Activated CD4-positive, alpha-beta T cell treated with anti-CD3 and anti-CD28 coated beads, Interleukin-10, Interleukin-2, amounts not matched to agents 100 ng/mL and 50 ng/mL, durations not matched to agents 16 hours and 8 hours (primary cell): ENCODE measurements around the gene NLRC3.

Experiments
- DNase-seq: peaks from one replicate; pipeline ENCODE4 v3.0.0-alpha.2; 2020

The NLRC3 gene

DNA sequence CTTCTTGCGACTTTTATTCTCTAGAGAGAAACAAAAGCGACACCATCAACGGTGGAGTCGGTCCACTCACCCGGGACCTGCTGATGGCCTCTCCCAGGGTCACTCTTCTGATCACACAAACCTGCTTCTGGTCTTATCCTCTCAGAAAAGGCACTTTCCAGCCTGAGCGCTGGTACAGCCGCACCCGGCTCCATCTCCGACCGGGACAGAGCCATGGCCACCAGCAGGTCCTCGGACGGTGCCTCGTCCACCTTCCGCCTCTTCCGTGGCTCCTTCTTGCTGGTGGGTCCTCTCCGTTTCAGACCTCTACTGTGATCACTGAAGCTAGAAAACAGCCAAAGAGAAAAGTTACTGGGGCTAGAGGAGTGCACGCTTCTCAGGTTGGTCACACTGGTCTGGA, 20.5 kb upstream of the NLRC3 start:
- DNase-seq, result no peak

- no peak for DNase-seq
Measured at GRCh38 chr16:3597226-3597625, 20.0 kb upstream of the NLRC3 start.

DNA sequence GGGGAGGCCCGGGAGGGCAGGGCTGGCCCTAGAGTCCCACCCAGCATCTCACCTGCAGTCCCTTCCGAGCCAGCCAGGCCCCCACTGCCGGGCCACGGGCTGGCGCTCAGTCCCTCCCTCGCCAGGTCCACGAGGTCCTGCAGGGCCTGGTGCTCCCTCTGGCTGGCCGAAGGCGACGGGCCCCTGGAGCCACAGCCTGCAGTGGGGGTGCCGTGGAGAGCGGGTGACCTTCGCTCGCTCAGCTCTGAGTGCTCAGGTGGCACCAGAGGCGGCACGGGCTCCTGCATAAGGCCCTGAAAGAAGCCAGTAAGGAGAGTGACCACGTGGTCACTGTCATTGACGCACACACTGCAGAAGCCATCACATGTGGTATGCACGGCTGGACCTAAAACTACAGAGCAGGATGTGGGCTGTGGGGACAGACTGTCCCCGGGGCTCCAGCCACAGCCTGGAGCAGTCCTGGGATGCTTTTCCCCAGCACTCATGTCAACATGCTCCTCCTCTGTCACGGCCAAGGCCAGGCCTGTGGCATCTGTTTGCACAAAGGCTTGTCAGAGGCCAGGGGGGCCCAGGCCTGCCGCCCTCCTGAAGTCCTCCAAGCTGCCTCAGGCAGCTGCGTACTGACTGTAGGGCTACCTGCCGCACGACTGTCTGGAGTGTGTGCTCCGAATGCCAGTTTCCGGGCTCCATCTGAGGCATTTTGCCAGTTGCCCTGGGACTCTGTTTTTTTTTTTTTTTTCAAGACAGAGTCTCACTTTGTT, 19.1 kb upstream of the NLRC3 start:
- DNase-seq, result no peak

- DNase-seq, result no peak
Measured at GRCh38 chr16:3595521-3596021, 18.4 kb upstream of the NLRC3 start.

DNA sequence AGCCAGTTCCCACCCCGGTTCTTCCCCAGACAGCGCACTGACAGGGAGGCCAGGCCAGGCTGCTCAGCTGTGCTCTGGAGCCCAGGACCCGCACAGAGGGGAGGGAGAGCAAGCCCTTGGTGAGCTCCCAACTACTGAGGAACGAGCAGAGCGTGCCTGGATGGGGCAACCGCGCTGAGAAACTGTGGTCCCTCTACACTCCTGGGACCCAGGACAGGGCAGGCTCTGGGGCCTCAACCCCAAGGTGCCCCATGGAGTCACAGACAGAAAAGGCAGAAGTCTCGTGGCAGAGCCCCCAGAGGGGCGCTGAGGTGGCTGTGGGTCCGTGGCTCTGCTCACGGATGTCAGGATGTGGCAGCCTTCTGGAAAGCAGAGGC, 17.9 kb upstream of the NLRC3 start:
- no peak for DNase-seq

- DNase-seq, result no peak
Measured at GRCh38 chr16:3594316-3595109, 17.3 kb upstream of the NLRC3 start.

GRCh38 chr16:3592559-3592958, 15.4 kb upstream of the NLRC3 start:
- DNase-seq, result no peak

- no peak for DNase-seq
Measured at GRCh38 chr16:3591991-3592390, 14.8 kb upstream of the NLRC3 start.

DNA sequence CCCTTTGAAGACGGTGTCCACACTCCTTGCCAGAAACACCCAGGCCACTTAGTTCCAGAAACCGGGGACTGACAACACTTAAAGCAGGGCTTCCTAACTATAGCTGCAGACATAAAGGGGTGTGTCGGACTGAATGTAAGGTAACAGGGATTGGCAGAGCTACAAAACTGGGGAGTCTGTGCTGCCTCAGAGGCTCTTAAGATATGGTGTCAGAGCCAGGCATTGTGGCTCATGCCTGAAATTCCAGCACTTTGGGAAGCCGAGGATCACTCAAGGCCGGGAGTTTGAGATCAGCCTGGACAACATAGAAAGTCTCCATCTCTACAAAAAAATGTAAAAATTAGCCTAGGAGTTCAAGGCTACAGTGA, 14.2 kb upstream of the NLRC3 start:
- no peak for DNase-seq

- no peak for DNase-seq
Measured at GRCh38 chr16:3590736-3591435, 13.7 kb upstream of the NLRC3 start.

DNA sequence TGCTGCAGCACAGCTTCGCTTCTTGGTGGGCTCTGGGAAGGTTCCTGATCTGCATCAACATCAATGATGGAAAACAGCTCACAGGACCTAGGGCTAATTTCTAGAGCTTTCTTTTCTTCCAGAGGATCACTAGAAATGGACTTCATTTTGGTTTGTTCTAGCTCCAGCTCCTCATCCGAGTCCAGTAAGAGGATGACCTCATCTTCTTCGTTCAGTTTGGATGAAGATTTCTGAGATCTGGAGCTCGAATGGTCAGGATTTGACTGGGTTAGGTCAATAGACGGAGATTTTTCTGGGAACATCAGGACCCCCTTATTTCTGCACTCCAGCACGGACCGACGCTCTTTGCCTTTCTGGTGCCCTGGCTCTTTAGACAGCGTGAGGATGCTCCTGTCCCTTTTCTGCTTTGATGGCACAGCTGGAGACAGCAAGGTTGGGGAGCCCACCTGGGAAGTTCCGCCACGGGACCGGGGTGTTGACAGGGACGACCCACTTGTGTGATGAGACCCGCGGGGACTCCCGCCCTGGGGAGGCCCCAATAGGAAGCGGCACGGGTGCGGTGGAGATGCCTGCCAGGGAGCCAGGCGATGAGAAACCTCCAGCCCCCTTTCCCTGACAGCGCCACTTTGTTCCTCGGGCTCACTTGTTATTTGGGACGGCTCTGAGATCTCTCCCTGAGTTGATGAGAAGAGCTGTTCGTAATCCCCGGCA, 12.9 kb upstream of the NLRC3 start:
- no peak for DNase-seq

GRCh38 chr16:3589441-3589921, 12.3 kb upstream of the NLRC3 start:
- no peak for DNase-seq

DNA sequence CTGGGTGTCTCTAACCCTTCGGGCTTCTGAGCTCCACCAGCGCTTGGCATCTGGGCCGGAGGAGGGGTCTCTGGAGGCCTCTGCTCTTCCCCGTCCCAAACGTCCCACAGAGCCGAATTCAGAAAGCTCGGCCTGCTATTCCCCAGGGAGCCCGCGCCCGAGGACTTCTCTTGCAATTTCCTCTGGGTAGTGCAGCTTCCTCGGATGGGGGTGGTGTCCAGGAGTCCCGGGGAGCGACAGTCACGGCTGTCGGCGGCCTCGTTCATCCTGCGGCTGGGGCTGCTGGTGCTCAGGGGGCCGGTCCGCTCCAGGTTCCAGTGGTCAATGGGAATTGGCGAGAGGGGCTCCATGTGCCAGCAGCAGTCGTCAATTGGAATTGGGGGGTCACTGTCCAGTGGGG, 11.8 kb upstream of the NLRC3 start:
- no peak for DNase-seq

GRCh38 chr16:3587547-3588110, 10.4 kb upstream of the NLRC3 start:
- no peak for DNase-seq

GRCh38 chr16:3584412-3584811, 7.2 kb upstream of the NLRC3 start:
- DNase-seq, result no peak

DNA sequence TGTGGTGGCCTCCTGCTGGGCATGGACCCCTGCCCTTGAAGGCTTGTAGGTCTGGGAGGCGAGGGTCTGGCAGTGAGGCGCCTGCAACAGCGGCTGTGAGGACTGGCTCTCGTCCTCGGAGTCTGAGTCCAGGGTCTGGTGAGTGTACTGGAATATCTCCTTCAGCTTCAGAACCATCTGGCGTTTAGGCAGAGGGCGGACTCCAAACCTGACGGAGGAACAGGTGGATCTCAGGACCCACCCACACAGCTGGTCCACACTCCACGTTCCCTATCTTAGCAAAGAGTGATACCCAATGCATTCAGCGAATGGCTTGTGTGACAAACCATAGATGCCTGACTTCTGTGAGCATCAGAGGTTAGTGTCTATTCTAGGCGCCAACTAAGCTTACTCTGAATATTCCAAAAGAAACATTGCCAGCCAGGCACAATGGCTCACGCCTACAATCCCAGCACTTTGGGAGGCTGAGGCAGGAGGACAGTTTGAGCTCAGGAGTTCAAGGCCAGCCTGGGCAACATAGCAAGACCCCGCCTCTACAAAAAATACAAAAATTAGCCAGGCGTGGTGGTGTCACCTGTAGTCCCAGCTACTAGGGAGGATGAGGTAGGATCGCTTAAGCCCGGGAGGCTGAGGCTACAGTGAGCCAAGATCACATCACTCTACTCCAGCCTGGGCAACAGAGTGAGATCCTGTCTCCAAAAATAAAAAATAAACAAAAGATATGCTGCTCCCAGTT, 6.3 kb upstream of the NLRC3 start:
- DNase-seq, result no peak

DNA sequence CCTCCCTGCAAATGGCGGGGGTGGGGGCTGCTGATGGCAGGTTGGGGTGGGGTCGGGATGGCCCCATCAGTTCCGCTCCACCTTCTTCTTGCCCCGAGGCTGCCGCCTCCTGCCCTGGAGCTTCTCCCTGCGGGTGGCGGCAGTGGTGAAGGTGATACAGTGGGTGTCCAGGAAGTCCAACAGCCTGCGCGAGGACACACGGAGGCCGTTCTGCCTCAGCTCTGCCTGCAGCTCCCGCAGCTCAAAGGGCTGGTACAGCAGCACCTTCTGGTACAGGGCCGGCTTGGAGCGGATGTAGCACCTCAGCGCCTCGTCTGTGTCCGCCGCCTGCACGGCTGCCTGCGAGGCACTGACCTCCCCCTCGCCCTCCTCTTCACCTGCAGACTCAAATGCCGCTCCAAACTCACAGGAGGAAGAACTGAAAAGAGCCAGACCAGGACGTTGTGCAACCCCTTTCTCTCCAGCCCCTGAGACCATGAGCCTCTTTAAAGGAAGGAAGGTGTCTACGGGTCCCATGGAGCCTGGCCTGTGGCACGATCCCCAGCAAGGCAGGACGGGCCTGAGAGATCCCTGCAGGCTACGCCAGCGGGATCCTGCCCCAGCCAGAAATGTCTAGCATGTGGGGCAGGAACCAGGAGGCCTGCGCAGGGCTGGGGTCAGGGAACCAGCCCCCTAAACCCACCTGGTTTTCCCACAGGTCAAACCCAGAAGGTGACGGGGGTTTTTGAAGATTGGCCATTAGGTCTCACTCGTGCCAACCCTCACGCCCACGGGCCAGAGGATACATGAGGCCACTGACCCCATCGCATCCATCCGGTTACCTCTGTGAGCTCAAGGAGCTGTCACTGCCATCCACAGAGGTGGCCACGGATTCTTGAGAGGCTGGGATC, 5.3 kb upstream of the NLRC3 start:
- DNase-seq, result no peak

- no peak for DNase-seq
Measured at GRCh38 chr16:3581392-3581791, 4.2 kb upstream of the NLRC3 start.

GRCh38 chr16:3580686-3581085, 3.5 kb upstream of the NLRC3 start:
- DNase-seq, result no peak

- no peak for DNase-seq
Measured at GRCh38 chr16:3580251-3580651, 3.0 kb upstream of the NLRC3 start.

GRCh38 chr16:3579776-3580175, 2.6 kb upstream of the NLRC3 start:
- DNase-seq, result no peak
